SU-DHL-6 (cell line): ENCODE results near the gene GRXCR2.

Experiments
- H2AFZ ChIP-seq: fragments of 200-600 bp; sonication (generic); 2 replicates; pipeline ENCODE4 v1.6.1; 2014; ENCODE audit warnings: low read depth, mild to moderate bottlenecking, moderate library complexity, mixed read lengths, antibody characterized with exemption, low read length; ENCODE audit not compliant: severe bottlenecking
- H3F3A ChIP-seq: fragments of 200-600 bp; shearing (Covaris generic); 2 replicates; pipeline ENCODE4 v1.6.0; 2016; ENCODE audit warnings: antibody characterized with exemption, mild to moderate bottlenecking; ENCODE audit not compliant: insufficient read depth
- H3K27ac ChIP-seq: fragments of 200-600 bp; sonication (generic); 2 replicates; pipeline ENCODE4 v1.5.1; 2016; ENCODE audit warnings: low read depth, mild to moderate bottlenecking, low read length, moderate library complexity, mixed read lengths
- H3K27me3 ChIP-seq: fragments of 200-600 bp; sonication (generic), shearing (Covaris generic); 2 replicates; pipeline ENCODE4 v1.6.0; 2014; ENCODE audit warnings: mild to moderate bottlenecking, low read length
- H3K36me3 ChIP-seq: fragments of 200-600 bp; sonication (generic); 2 replicates; pipeline ENCODE4 v1.6.1; 2014; ENCODE audit warnings: mild to moderate bottlenecking, low read length, mixed read lengths
- H3K4me2 ChIP-seq: fragments of 300-600, 200-600 bp; shearing (Covaris generic), sonication (generic); 2 replicates; pipeline ENCODE4 v1.6.0; 2014; ENCODE audit warnings: low read length, low read depth, mild to moderate bottlenecking; ENCODE audit not compliant: poor library complexity, severe bottlenecking
- H3K4me3 ChIP-seq: fragments of 200-600 bp; sonication (generic); 2 replicates; pipeline ENCODE4 v1.5.1; 2014; ENCODE audit warnings: antibody characterized with exemption, low read length, mild to moderate bottlenecking, mixed read lengths; ENCODE audit not compliant: insufficient read depth, poor library complexity, severe bottlenecking
- H3K79me2 ChIP-seq: fragments of 200-600 bp; sonication (generic); 2 replicates; pipeline ENCODE4 v1.6.1; 2014; ENCODE audit warnings: mild to moderate bottlenecking, low read length, moderate library complexity; ENCODE audit not compliant: insufficient read depth
- H3K9ac ChIP-seq: fragments of 200-600 bp; sonication (generic); 2 replicates; pipeline ENCODE4 v1.7.0; 2014; ENCODE audit warnings: mild to moderate bottlenecking, low read length
- H3K9me2 ChIP-seq: fragments of 200-600 bp; sonication (generic); replicated peaks from 2 replicates; pipeline ENCODE4 v1.6.1; 2014; ENCODE audit warnings: low read length; ENCODE audit not compliant: insufficient read depth
- H3K9me3 ChIP-seq: fragments of 200-600 bp; sonication (generic); 2 replicates; pipeline ENCODE4 v1.6.1; 2014; ENCODE audit warnings: low read length, mixed read lengths; ENCODE audit not compliant: insufficient read depth
- H4K20me1 ChIP-seq: fragments of 200-600 bp; sonication (generic); 2 replicates; pipeline ENCODE4 v1.6.1; 2014; ENCODE audit warnings: low read depth, mild to moderate bottlenecking, antibody characterized with exemption, low read length, moderate library complexity, mixed read lengths
- CTCF ChIP-seq: fragments of 200-600 bp; sonication (generic); IDR thresholded peaks from one replicate; pipeline ENCODE4 v1.5.1; 2017; ENCODE audit warnings: antibody characterized with exemption, mild to moderate bottlenecking, low read length, moderate library complexity; ENCODE audit not compliant: insufficient read depth, poor library complexity, severe bottlenecking
- EZH2phosphoT487 ChIP-seq: fragments of 200-600 bp; sonication (generic), shearing (Covaris generic); conservative IDR thresholded peaks from 2 replicates; pipeline ENCODE4 v1.6.1; 2018; ENCODE audit warnings: mild to moderate bottlenecking, antibody characterized with exemption, low read length, moderate library complexity, mixed read lengths

GRXCR2 gene

DNA sequence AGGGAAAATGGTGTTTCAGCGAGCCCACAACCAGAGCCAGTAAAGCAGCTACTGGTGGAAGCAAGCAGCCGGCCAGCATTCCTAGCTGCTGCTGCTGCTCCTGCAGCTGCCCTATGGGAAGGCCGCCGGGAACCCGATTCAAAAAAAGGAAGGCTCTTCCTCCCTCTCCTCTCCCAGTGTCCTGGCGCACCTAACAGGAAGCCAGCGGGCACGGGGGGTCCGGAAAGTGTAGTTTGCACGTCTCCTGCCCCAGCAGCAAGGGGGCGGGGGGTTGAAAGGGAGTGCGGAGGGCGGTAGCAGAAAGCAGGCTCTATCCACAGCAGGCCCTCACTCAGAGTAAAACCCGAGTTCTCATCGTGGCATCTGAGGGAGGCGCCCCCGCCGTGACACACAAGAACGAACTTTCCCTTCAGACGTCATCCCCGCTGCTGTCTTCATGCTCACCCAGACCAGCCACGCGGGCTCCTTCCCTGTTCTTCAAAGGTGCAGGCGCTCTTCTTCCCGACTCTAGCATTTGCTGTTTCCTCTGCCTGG, 16.5 kb downstream of the GRXCR2 start:
- Histone ChIP-seq H3K9ac (no peak overlapping the region), H3K27ac (no peak overlapping the region), H2AFZ (no peak overlapping the region), H3K36me3 (no peaks in the 10 kb centered on the region), H4K20me1 (no peaks in the 10 kb centered on the region), H3K9me2 (no peaks in the 10 kb centered on the region), H3K4me3 (no peak overlapping the region), H3K9me3 (no peaks in the 10 kb centered on the region), H3F3A (no peaks in the 10 kb centered on the region), H3K4me2 (no peak overlapping the region), H3K27me3 (no peaks in the 10 kb centered on the region), H3K79me2 (no peaks in the 10 kb centered on the region)
- TF ChIP-seq CTCF: no peak
- TF ChIP-seq EZH2phosphoT487: no peak

DNA sequence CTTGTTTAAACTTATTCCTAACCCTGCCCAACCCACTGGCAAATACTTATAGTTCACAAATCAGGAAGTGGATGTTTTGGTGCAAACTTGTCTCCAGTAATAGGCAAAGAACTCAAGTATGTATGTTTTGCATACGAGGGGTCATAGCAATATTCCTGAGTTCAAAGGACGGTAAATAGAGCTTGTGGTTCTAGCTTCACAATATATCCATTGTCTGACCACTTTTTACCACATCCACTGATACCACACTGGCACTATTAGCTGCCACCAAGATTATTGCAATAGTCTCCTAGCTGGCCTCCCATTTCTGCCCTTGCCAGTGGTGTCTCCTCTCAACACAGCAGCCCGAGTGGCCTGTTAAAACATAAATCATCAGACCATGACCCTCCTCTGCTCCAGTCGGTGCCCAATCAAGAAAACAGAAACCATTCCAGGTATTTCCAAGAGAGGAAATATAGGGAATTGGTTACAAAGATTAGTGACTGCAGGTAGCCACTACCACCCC, 17.0 kb downstream of the GRXCR2 start:
- no peak overlapping the region for H3K9ac ChIP-seq

DNA sequence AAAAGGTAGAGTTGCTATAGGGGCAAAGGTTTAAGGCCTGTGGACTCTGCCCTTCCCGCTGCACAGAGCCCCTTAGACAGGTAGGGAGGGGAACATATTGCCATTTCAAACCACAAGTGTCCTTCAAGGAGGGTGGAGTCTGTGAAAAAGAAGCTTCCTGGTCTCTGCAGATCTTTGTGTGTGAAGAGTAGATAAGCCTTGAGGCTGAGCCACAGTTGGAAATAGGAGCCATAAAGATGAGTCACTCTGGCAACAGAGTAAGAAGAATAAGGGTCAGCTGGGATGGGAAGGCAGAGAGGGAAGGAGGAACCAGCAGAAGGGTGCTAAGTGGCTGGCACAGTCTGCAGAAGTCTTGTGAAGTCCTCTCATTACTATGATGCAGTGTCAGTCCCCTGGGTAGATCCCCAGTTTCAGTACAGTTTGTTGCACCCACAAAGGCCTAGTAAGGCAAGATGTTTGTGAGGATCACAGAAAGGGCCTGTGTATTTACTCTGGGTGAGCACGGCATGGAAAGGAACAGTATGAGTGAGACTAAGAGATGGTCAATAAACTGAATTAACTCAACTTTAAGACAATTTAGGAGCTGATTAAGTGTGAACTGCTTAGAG, 18.1 kb downstream of the GRXCR2 start:
- H3K4me3 ChIP-seq: no peak overlapping the region
- TF ChIP-seq EZH2phosphoT487: no peak
- no peak for TF ChIP-seq CTCF
- no peaks in the 10 kb centered on the region for H3K27me3 ChIP-seq
- no peaks in the 10 kb centered on the region for H3K79me2 ChIP-seq
- no peaks in the 10 kb centered on the region for H3K9me3 ChIP-seq
- no peaks in the 10 kb centered on the region for H3F3A ChIP-seq
- H3K36me3 ChIP-seq: no peaks in the 10 kb centered on the region
- no peak overlapping the region for H3K4me2 ChIP-seq
- H3K27ac ChIP-seq: no peak overlapping the region
- no peak overlapping the region for H3K9ac ChIP-seq
- no peaks in the 10 kb centered on the region for H3K9me2 ChIP-seq
- no peaks in the 10 kb centered on the region for H4K20me1 ChIP-seq
- H2AFZ ChIP-seq: no peak overlapping the region

More for the DNA sequence above, 17.0 kb downstream of the GRXCR2 start:
- Histone ChIP-seq H3K27me3 (no peaks in the 10 kb centered on the region), H3K27ac (no peak overlapping the region), H3K4me3 (no peak overlapping the region), H3K36me3 (no peaks in the 10 kb centered on the region), H4K20me1 (no peaks in the 10 kb centered on the region), H3K4me2 (no peak overlapping the region), H3K9me2 (no peaks in the 10 kb centered on the region), H2AFZ (no peak overlapping the region), H3K79me2 (no peaks in the 10 kb centered on the region), H3K9me3 (no peaks in the 10 kb centered on the region), H3F3A (no peaks in the 10 kb centered on the region)
- TF ChIP-seq EZH2phosphoT487 (no peak), CTCF (no peak)
